OCI-M1 (cell line): ENCODE data around the gene MYO18B.

ENCODE experiments used
- DNase-seq: peaks from one replicate; lab custom pipeline; 2025; lab: John Stamatoyannopoulos, UW

Gene MYO18B

GRCh38 chr22:25775531-25775930, 33.5 kb downstream of the MYO18B start:
- no peak for DNase-seq

- DNase-seq, result no peak
Measured at GRCh38 chr22:25777411-25777810, 35.4 kb downstream of the MYO18B start.

- DNase-seq, result peak; percentile 62
Measured at GRCh38 chr22:25777870-25778269, 35.9 kb downstream of the MYO18B start.

GRCh38 chr22:25779426-25779825, 37.4 kb downstream of the MYO18B start:
- DNase-seq, result no peak

GRCh38 chr22:25779890-25780289, 37.9 kb downstream of the MYO18B start:
- no peak for DNase-seq

GRCh38 chr22:25780673-25781072, 38.7 kb downstream of the MYO18B start:
- DNase-seq, result no peak

- DNase-seq, result no peak
Measured at GRCh38 chr22:25781801-25782200, 39.8 kb downstream of the MYO18B start.

GRCh38 chr22:25782831-25783230, 40.8 kb downstream of the MYO18B start:
- DNase-seq, result no peak

- no peak for DNase-seq
Measured at GRCh38 chr22:25783856-25784255, 41.9 kb downstream of the MYO18B start.

GRCh38 chr22:25786165-25786564, 44.2 kb downstream of the MYO18B start:
- DNase-seq, result no peak

GRCh38 chr22:25791556-25791955, 49.6 kb downstream of the MYO18B start:
- DNase-seq, result no peak

GRCh38 chr22:25795478-25795877, 53.5 kb downstream of the MYO18B start:
- no peak for DNase-seq

- no peak for DNase-seq
Measured at GRCh38 chr22:25797498-25798290, 55.7 kb downstream of the MYO18B start.

- DNase-seq, result no peak
Measured at GRCh38 chr22:25800766-25801165, 58.8 kb downstream of the MYO18B start.

GRCh38 chr22:25802018-25802417, 60.0 kb downstream of the MYO18B start:
- no peak for DNase-seq

GRCh38 chr22:25804676-25805075, 62.7 kb downstream of the MYO18B start:
- no peak for DNase-seq

GRCh38 chr22:25806579-25806978, 64.6 kb downstream of the MYO18B start:
- DNase-seq, result no peak

- DNase-seq, result no peak
Measured at GRCh38 chr22:25814685-25815084, 72.7 kb downstream of the MYO18B start.

GRCh38 chr22:25815561-25815960, 73.6 kb downstream of the MYO18B start:
- no peak for DNase-seq

GRCh38 chr22:25816522-25817059, 74.6 kb downstream of the MYO18B start:
- peak; percentile 79 for DNase-seq

GRCh38 chr22:25817092-25817943, 75.3 kb downstream of the MYO18B start:
- DNase-seq, result no peak

- DNase-seq, result no peak
Measured at GRCh38 chr22:25818541-25818940, 76.6 kb downstream of the MYO18B start.

GRCh38 chr22:25822344-25822743, 80.4 kb downstream of the MYO18B start:
- DNase-seq, result no peak
